GM19351 (cell line): ENCODE results near the gene GFOD2.

Experiments used
- ATAC-seq: cut with Tn5 transposase; IDR thresholded peaks from one replicate; pipeline ENCODE4 v1.9.1; 2021; ENCODE audit warnings: mild to moderate bottlenecking, moderate library complexity; ENCODE audit not compliant: unreplicated experiment

The GFOD2 gene

DNA sequence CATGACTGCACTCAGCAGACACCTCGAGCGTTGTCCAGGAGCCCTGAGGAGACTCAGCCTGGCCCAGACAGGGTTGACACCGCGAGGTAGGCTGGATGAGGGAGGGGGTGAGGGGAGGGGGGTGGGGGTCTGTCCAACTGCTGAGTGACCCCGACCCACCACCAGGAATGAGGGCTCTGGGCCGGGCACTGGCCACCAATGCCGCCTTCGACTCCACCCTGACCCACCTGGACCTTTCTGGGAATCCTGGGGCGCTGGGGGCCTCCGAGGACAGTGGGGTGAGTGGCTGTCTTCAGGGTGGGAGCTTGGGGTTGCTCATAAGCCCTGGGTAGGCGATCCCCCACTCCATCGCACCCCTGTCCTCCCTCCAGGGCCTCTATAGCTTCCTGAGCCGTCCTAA is 71.4 kb downstream of the GFOD2 start:
- ATAC-seq = no peak

DNA sequence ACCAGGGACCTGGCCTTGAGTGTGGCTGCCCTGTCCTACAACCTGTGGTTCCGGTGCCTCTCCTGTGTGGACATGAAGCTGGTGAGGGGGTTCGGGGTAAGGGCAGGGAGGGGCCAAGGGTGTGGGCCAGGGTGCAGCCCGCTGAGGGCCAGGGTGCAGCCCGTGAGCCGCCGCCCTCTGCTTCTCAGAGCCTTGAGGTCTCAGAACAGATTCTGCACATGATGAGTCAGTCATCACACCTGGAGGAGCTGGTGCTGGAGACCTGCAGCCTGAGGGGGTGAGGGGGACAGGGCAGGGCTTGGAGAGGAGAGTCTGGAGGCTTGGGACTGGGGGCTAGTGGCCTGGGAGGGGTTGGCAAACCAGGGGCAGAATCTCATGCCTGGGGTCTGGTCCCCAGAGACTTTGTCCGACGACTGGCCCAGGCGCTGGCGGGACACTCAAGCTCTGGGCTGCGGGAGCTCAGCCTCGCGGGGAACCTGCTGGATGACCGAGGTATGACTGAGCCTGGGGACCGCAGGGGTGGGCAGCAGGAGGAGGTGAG is 71.9 kb downstream of the GFOD2 start:
- ATAC-seq = no peak

DNA sequence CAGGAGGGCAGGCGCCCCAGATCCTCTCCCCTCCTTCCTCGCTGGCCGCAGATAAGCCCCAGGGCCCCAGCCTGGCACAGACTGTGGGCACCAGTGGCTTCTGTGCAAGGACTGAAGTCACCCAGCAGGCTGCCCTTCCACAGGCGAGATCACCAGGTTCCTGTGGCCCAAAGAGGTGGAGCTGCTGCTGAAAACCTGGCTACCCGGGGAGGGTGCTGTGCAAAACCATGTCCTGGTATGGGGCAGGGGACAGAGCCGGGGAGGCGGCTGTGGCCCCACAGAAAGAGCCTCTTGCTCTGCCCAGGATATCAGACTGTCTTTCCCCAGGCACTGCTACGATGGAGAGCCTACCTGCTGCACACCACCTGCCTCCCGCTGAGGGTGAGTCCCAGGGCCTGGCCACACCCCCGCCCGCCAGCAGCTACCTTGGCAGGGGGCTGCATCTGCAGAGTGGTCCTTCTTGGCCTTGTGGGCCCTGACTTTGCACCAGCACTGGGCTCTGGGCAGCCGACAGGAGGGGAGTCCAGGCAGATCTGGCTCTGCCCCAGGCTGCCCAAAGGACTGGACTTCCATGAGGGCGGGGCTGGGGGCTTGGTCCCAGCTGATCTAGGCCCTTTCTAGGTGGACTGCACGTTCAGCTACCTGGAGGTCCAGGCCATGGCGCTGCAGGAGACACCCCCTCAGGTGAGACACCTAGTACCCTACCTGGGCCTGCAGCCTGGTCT is 73.6 kb downstream of the GFOD2 start:
- ATAC-seq = peak; percentile 14

DNA sequence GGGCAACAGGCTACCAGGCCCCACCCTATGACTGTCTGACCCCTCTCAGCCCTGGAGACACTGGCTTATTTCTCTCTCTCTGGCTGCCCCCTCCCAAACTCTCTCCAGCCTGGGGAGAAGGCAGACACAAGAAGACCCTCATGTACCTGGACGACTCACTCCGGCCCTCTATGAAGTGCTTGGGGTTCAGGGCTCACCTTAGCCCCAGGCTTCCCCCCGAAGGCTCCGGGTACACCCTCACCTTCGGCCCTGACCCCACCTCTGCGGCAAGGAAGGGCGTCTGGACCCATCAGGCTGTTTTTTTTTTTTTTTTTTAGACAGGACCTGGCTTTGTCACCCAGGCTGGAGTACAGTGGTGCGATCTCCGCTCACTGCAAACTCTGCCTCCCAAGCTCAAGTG is 75.1 kb downstream of the GFOD2 start:
- ATAC-seq = no peak

DNA sequence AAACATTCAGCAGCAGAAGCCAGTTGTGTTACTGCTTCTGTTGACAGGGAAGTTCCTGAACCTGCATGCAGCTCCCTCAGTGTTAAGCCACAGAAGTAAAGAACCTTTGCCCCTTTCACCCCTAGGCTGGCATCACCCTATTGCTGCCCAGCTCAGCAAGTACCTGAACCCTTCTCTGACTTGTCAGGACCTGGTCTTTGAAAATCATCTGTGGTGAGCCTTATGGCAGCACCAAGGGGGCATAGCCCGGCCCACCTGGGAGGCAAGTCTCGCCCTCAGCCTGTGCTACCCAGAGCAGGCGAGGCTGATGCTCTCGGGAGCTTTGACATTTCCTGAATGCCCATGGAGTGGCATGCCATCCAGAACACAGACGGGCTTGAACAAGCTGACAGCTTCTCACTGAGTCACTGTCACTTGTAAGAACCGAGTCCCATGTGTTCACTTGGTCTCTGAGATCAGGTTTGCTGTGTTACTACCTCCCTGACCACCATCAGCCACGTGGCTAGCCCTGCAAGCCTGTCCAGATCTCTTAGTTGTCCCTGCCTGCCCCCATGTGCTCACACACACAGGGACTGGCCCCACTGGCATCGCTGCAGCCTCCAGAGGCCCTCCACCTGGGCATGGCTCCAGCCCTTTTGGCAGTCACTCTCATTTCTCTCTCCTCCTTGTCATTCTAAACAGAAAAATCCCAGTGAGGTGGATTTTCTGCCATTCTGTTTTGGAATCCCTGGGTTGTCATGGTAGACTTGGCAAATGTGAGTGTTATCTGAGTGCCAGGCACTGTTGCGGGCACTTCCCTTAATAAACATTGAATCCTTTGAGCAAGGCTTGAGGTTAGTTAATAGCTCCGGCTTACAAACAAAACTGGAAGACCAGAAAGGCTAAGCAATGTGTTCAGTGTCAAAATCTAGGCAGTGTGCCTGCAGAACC is 77.1 kb downstream of the GFOD2 start:
- ATAC-seq = no peak

DNA sequence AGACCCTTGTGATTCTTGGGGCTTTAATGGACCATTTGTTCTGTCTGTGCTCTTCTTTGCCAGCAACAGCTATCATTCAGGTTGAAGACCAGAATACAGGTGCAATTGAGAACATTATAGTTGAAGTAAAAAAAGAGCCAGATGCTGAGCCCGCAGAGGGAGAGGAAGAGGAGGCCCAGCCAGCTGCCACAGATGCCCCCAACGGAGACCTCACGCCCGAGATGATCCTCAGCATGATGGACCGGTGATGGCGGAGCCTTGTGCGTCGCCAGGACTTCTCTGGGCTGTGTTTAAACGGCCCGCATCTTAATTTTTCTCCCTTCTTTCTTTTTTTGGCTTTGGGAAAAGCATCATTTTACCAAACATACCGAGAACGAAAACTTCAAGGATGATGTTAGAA is 81.5 kb downstream of the GFOD2 start:
- ATAC-seq = no peak

DNA sequence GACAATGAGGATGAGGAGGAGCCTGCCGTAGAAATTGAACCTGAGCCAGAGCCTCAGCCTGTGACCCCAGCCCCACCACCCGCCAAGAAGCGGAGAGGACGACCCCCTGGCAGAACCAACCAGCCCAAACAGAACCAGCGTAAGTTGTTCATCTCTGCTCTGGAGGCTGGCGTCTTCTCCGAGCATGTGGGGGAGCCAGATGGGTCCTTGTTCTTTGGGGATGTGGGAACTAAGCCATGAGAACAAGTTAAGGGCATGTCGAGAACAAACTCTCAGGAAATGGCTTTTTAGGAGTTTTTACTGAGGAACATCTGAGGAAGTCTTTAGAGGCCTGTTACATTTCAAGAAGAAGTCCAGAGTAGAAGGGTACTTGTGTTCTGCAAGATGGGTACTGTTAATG is 82.4 kb downstream of the GFOD2 start:
- ATAC-seq = no peak

DNA sequence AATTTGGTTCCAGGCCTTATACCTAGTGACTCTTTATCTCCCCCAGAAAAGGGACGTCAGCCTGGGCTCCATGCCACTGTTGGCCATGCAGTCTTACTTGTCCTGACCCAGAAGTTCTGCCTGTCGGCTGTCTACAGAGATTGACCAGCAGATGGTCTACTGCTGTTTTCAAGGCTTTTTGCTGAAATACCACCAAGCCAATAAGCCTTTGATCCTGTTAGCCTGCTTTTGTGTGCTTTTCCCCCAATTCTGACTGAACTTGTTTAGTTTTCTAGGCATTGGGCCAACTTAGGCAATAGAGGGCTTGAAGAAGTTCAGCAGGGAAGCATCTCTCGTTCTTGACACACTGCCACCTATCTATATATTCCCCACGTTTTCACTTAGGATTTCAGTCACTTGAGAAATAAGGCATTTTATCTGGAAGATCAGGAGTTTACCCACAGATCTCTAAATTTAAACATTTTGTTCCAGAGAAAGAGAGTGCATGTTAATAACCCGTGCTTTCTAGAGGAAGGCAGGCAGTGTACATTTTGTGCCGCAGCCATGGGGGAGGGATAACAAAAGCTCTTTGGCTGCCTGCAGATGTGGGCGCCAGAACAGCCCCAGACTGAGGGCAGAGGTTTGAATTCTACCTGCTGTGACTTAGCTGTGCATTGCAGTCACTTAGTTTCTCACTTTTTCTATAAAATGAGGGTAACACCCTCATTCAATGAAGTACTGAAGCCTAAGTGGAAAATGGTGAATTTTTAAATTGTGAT is 86.5 kb downstream of the GFOD2 start:
- no peak for ATAC-seq

DNA sequence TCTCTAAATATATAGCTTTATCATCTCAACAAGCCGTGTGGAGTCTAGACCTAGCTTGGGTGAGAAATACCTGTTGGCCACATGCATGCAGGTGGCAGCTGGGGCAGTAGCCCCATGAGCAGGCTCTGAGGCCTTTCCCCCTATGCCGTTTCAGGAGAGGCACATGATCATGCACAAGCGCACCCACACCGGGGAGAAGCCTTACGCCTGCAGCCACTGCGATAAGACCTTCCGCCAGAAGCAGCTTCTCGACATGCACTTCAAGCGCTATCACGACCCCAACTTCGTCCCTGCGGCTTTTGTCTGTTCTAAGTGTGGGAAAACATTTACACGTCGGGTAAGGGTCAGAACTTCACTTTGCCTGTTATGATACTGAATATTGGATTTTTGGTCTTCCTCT is 90.9 kb downstream of the GFOD2 start:
- no peak for ATAC-seq
